ENCODE data around the gene HEATR5A. TPM values are rescaled to one million over a fixed set of nuclear protein-coding genes. Genes with fewer than 3 reads are reported as not detected.

HEATR5A gene
- total RNA-seq, 1 experiment from 2014 or later = 23.1 TPM

DNA sequence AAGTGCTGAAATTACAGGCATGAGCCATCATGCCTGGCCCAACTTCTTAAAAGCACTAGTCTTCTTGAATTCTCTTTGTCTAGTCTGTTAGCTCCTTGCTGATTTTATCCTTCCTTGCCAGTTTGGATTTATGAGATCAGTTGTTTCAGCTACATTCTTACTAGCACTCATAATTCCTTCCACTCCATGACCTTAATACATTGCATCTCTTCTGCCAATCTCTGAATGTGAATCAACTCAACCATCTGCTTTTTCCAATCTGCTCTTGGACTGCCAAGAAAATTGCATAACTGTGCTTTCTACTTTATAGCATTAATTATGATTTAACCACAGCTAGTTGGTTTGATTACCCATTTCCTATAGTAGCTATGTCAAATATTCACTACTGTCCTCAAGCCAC is 14.9 kb upstream of the HEATR5A start:
- Mint-ChIP-seq H3K4me3 (ENCODE audit: unreplicated experiment) (no peak overlapping the region), H3K27me3 (ENCODE audit: insufficient read depth, unreplicated experiment) (no peaks in the 10 kb centered on the region), H3K4me1 (ENCODE audit: insufficient read depth, unreplicated experiment) (peaks cover 10% of the 10 kb centered on the region), H3K27ac (ENCODE audit: low read depth, unreplicated experiment) (peak overlapping the region; percentile 46), H3K9me3 (ENCODE audit: unreplicated experiment) (peaks cover 8% of the 10 kb centered on the region), H3K36me3 (ENCODE audit: insufficient read depth, unreplicated experiment) (no peaks in the 10 kb centered on the region)
- DNase-seq (ENCODE audit: unreplicated experiment) = no peak
- no TSS peak for BruUV-seq (replicated peaks)
- POLR2A ChIA-PET = interaction anchor here (2.7 kb wide), 1 partner anchor 15 kb away, joined by 29 read pairs; the partner anchor contains the start of gene HEATR5A
- CTCF ChIA-PET = interaction anchor here (0.8 to 2.3 kb wide), 4 partner anchors 9 to 15 kb away, joined by 3 to 11 read pairs (median 6); partner anchors contain the start of gene HEATR5A
- intact Hi-C loops (cut with micrococcal nuclease) = no loop called here
- TF ChIP-seq, protein P1, sequence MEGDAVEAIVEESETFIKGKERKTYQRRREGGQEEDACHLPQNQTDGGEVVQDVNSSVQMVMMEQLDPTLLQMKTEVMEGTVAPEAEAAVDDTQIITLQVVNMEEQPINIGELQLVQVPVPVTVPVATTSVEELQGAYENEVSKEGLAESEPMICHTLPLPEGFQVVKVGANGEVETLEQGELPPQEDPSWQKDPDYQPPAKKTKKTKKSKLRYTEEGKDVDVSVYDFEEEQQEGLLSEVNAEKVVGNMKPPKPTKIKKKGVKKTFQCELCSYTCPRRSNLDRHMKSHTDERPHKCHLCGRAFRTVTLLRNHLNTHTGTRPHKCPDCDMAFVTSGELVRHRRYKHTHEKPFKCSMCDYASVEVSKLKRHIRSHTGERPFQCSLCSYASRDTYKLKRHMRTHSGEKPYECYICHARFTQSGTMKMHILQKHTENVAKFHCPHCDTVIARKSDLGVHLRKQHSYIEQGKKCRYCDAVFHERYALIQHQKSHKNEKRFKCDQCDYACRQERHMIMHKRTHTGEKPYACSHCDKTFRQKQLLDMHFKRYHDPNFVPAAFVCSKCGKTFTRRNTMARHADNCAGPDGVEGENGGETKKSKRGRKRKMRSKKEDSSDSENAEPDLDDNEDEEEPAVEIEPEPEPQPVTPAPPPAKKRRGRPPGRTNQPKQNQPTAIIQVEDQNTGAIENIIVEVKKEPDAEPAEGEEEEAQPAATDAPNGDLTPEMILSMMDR (IDR thresholded peaks at IDR 0.05; ENCODE audit: unreplicated experiment) = no peak

DNA sequence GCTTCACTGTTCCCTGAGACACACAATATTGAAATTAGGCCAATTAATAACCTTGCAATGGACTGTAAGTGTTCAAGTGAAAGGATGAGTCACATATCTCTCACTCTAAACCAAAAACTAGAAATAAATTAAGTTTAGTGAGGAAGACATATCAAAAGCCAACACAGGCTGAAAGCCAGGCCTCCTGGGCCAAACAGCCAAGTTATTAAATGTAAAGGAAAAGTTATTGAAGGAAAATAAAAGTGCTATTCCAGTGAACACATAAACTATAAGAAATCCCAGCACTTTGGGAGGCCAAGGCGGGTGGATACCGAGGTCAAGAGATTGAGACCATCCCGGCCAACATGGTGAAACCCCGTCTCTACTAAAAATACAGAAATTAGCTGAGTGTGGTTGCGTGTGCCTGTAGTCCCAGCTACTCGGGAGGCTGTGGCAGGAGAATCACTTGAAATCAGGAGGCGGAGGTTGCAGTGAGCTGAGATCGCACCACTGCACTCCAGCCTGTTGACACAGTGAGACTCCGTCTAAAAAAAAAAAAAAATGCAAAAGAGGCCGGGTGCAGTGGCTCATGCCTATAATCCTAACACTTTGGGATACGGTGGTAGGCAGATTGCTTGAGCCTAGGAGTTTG is 10.4 kb upstream of the HEATR5A start:
- intact Hi-C loops (cut with micrococcal nuclease) = no loop called here
- Mint-ChIP-seq H3K36me3 (ENCODE audit: insufficient read depth, unreplicated experiment) (no peaks in the 10 kb centered on the region), H3K27ac (ENCODE audit: low read depth, unreplicated experiment) (no peak overlapping the region), H3K9me3 (ENCODE audit: unreplicated experiment) (peaks cover 8% of the 10 kb centered on the region), H3K4me1 (ENCODE audit: insufficient read depth, unreplicated experiment) (peaks cover 7% of the 10 kb centered on the region), H3K4me3 (ENCODE audit: unreplicated experiment) (no peak overlapping the region), H3K27me3 (ENCODE audit: insufficient read depth, unreplicated experiment) (no peaks in the 10 kb centered on the region)
- ChIA-PET POLR2A (no interaction called here), CTCF (interaction anchor here (1.9 kb wide), 1 partner anchor 19 kb away, joined by 6 read pairs; no protein-coding TSS in a partner anchor)
- DNase-seq (ENCODE audit: unreplicated experiment) = no peak
- TF ChIP-seq, protein P1 (IDR thresholded peaks at IDR 0.05; ENCODE audit: unreplicated experiment) = no peak
- BruUV-seq (replicated peaks) = no TSS peak

DNA sequence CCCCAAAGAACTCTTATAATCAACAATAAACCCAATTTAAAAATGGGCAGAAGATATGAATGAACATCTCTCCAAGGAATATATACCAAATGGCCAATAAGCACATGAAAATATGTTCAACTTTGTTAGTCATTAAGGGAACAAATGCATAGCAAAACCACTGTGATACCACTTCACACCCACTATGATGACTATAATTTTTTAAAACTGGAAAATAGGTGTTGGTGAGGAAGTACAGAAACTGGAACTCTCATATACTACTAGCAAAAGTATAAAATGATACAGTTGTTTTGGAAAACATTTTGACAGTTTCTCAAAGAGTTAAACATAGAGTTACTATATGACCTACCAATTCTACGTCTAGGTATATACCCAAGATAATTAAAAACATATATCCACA is 9.4 kb upstream of the HEATR5A start:
- Mint-ChIP-seq H3K27ac (ENCODE audit: low read depth, unreplicated experiment) (no peak overlapping the region), H3K36me3 (ENCODE audit: insufficient read depth, unreplicated experiment) (no peaks in the 10 kb centered on the region), H3K4me1 (ENCODE audit: insufficient read depth, unreplicated experiment) (no peaks in the 10 kb centered on the region), H3K27me3 (ENCODE audit: insufficient read depth, unreplicated experiment) (no peaks in the 10 kb centered on the region), H3K4me3 (ENCODE audit: unreplicated experiment) (no peak overlapping the region), H3K9me3 (ENCODE audit: unreplicated experiment) (peaks cover 8% of the 10 kb centered on the region)
- intact Hi-C loops (cut with micrococcal nuclease) = loop anchor here (10.0 kb wide), 1 partner anchor 685 kb away; no protein-coding TSS in a partner anchor
- ChIA-PET CTCF (no interaction called here), POLR2A (no interaction called here)
- BruUV-seq (replicated peaks) = no TSS peak
- DNase-seq (ENCODE audit: unreplicated experiment) = no peak
- TF ChIP-seq, protein P1 (IDR thresholded peaks at IDR 0.05; ENCODE audit: unreplicated experiment) = no peak

DNA sequence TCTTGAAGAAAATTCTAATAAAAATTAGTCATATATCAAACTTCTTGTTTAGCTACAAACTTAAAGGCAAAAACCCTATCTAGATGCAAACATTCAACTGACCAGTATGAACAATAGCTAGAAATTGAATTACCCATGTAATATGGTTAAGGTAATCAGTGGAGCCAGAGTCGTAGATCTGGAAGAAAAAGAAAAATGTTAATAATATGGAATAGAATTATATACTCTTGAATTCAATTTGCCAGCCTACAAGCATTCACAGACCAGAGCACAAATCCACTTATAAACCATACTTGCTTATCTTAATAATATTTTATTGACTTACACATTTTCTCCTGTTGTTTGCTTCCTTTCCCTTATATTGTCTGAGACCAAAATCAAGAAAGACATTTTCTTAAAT is 7.7 kb upstream of the HEATR5A start:
- H3K27me3 Mint-ChIP-seq (ENCODE audit: insufficient read depth, unreplicated experiment) = no peaks in the 10 kb centered on the region
- DNase-seq (ENCODE audit: unreplicated experiment) = no peak
- intact Hi-C loops (cut with micrococcal nuclease) = loop anchor here (10.0 kb wide), 1 partner anchor 687 kb away; no protein-coding TSS in a partner anchor
- BruUV-seq (replicated peaks) = no TSS peak
- no peak overlapping the region for H3K27ac Mint-ChIP-seq (ENCODE audit: low read depth, unreplicated experiment)
- no peaks in the 10 kb centered on the region for H3K36me3 Mint-ChIP-seq (ENCODE audit: insufficient read depth, unreplicated experiment)
- no peak overlapping the region for H3K4me3 Mint-ChIP-seq (ENCODE audit: unreplicated experiment)
- H3K9me3 Mint-ChIP-seq (ENCODE audit: unreplicated experiment) = peaks cover 8% of the 10 kb centered on the region
- no peaks in the 10 kb centered on the region for H3K4me1 Mint-ChIP-seq (ENCODE audit: insufficient read depth, unreplicated experiment)
- ChIA-PET CTCF (interaction anchor here (0.7 to 1.4 kb wide), 2 partner anchors 22 to 23 kb away, joined by 3 read pairs; no protein-coding TSS in a partner anchor), POLR2A (interaction anchor here (1.1 to 1.7 kb wide), 4 partner anchors 8 to 29 kb away, joined by 3 to 10 read pairs (median 4); partner anchors contain the start of genes DTD2 and HEATR5A)
- TF ChIP-seq, protein P1 (IDR thresholded peaks at IDR 0.05; ENCODE audit: unreplicated experiment) = no peak
